K562 (cell line): ENCODE results near the gene TSPAN3.

ENCODE experiments used
- ELK1 ChIP-seq: sonication (generic); formaldehyde crosslinking; IDR thresholded peaks from 2 replicates; pipeline ENCODE4 v1.8.1; 2022; ENCODE audit warnings: missing genetic modification reagents
- HMGXB4 ChIP-seq: sonication (generic); formaldehyde crosslinking; IDR thresholded peaks from 2 replicates; pipeline ENCODE4 v1.8.1; 2023; ENCODE audit warnings: mild to moderate bottlenecking, missing genetic modification reagents
- JUN ChIP-seq, 2 experiments: sonication (generic) in 1 of 2; formaldehyde crosslinking in 1 of 2; IDR thresholded peaks; 2 replicates each; pipeline versions ENCODE4 v1.6.1 to v1.8.0; 2012 to 2022; ENCODE audit warnings: borderline replicate concordance in 2 of 2, mild to moderate bottlenecking in 2 of 2, improper control_type of control experiment in 1 of 2, low read depth in 1 of 2, low read length in 1 of 2, missing genetic modification reagents in 1 of 2
- MAFF ChIP-seq: IDR thresholded peaks from 2 replicates; pipeline ENCODE4 v1.6.1; 2012; ENCODE audit warnings: low read length, improper control_type of control experiment
- POLR2AphosphoS5 ChIP-seq: IDR thresholded peaks from 2 replicates; pipeline ENCODE4 v1.6.1; 2011; ENCODE audit warnings: mild to moderate bottlenecking, low read depth, low read length, moderate library complexity; ENCODE audit not compliant: control insufficient read depth, insufficient read depth
- TCF3 ChIP-seq: sonication (generic); formaldehyde crosslinking; IDR thresholded peaks from 2 replicates; pipeline ENCODE4 v1.4.0; 2020; ENCODE audit warnings: mild to moderate bottlenecking, missing genetic modification reagents
- TF ChIP-seq, protein P1 (sequence below), 3 experiments: IDR thresholded peaks in 2 of 3; conservative IDR thresholded peaks in 1 of 3; 2 replicates each; pipeline ENCODE4 v1.5.1; 2011 to 2012; ENCODE audit warnings: low read length in 3 of 3, mild to moderate bottlenecking in 3 of 3, control low read depth in 2 of 3, improper control_type of control experiment in 1 of 3, inconsistent platforms in 1 of 3, low read depth in 1 of 3, mixed read lengths in 1 of 3, moderate library complexity in 1 of 3; ENCODE audit not compliant: insufficient read depth in 2 of 3

GRCh38 chr15:77081971-77082370 is 11.1 kb upstream of the TSPAN3 start:
- no peak for TF ChIP-seq ELK1
- no peak for TF ChIP-seq HMGXB4 (CRISPR knock-in tag)
- no peak for TF ChIP-seq JUN (IDR thresholded peaks at IDR 0.05; ENCODE audit: borderline replicate concordance, low read depth, low read length)
- no peak for TF ChIP-seq JUN (CRISPR knock-in tag; IDR thresholded peaks at IDR 0.05; ENCODE audit: borderline replicate concordance)
- no peak for TF ChIP-seq MAFF
- TF ChIP-seq, protein P1, sequence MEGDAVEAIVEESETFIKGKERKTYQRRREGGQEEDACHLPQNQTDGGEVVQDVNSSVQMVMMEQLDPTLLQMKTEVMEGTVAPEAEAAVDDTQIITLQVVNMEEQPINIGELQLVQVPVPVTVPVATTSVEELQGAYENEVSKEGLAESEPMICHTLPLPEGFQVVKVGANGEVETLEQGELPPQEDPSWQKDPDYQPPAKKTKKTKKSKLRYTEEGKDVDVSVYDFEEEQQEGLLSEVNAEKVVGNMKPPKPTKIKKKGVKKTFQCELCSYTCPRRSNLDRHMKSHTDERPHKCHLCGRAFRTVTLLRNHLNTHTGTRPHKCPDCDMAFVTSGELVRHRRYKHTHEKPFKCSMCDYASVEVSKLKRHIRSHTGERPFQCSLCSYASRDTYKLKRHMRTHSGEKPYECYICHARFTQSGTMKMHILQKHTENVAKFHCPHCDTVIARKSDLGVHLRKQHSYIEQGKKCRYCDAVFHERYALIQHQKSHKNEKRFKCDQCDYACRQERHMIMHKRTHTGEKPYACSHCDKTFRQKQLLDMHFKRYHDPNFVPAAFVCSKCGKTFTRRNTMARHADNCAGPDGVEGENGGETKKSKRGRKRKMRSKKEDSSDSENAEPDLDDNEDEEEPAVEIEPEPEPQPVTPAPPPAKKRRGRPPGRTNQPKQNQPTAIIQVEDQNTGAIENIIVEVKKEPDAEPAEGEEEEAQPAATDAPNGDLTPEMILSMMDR (IDR thresholded peaks at IDR 0.05 in 2 of 3, conservative IDR thresholded peaks at IDR 0.05 in 1 of 3; ENCODE audit: insufficient read depth in 2 of 3, low read depth in 1 of 3, low read length in 3 of 3) = no peak
- TF ChIP-seq POLR2AphosphoS5 = no peak
- TF ChIP-seq TCF3 = no peak
